OCI-LY1 (cell line): ENCODE results near the gene NLGN3.

ENCODE experiments used
- H2AFZ ChIP-seq: fragments of 200-600 bp; sonication (generic), shearing (Covaris generic); 2 replicates; pipeline ENCODE4 v1.6.0; 2014; ENCODE audit warnings: antibody characterized with exemption, mild to moderate bottlenecking, low read length
- H3F3A ChIP-seq: fragments of 200-600 bp; sonication (generic), shearing (Covaris generic); 2 replicates; pipeline ENCODE4 v1.6.0; 2014; ENCODE audit warnings: mild to moderate bottlenecking, antibody characterized with exemption, low read length, moderate library complexity; ENCODE audit not compliant: insufficient read depth
- H3K27ac ChIP-seq: fragments of 200-600 bp; sonication (generic); 2 replicates; pipeline ENCODE4 v1.5.1; 2014; ENCODE audit warnings: low read length, mixed run types, mild to moderate bottlenecking, low read depth; ENCODE audit not compliant: poor library complexity, severe bottlenecking
- H3K27me3 ChIP-seq: fragments of 200-600 bp; sonication (generic); 2 replicates; pipeline ENCODE4 v1.6.0; 2014; ENCODE audit warnings: antibody characterized with exemption, mild to moderate bottlenecking, low read length, moderate library complexity; ENCODE audit not compliant: insufficient read depth
- H3K36me3 ChIP-seq: fragments of 200-600 bp; sonication (generic); 2 replicates; pipeline ENCODE4 v1.6.1; 2014; ENCODE audit warnings: mild to moderate bottlenecking, antibody characterized with exemption, low read length, moderate library complexity, mixed read lengths; ENCODE audit not compliant: insufficient read depth
- H3K4me1 ChIP-seq: fragments of 200-600 bp; sonication (generic); 2 replicates; pipeline ENCODE4 v1.5.1; 2014; ENCODE audit warnings: mild to moderate bottlenecking, low read length, moderate library complexity; ENCODE audit not compliant: insufficient read depth, severe bottlenecking
- H3K4me2 ChIP-seq: fragments of 200-600 bp; sonication (generic), shearing (Covaris generic); 2 replicates; pipeline ENCODE4 v1.6.1; 2014; ENCODE audit warnings: low read length
- H3K4me3 ChIP-seq: fragments of 200-600 bp; sonication (generic); 2 replicates; pipeline ENCODE4 v1.5.1; 2014; ENCODE audit warnings: low read length, low read depth, mild to moderate bottlenecking, mixed read lengths; ENCODE audit not compliant: poor library complexity, severe bottlenecking
- H3K79me2 ChIP-seq: fragments of 200-600 bp; shearing (Covaris generic); 2 replicates; pipeline ENCODE4 v1.6.1; 2016; ENCODE audit warnings: mixed run types, low read length, mixed read lengths; ENCODE audit not compliant: insufficient read depth
- H3K9ac ChIP-seq: fragments of 200-600 bp; sonication (generic), shearing (Covaris generic); 2 replicates; pipeline ENCODE4 v1.6.1; 2014; ENCODE audit warnings: mild to moderate bottlenecking, low read length, mixed read lengths
- H3K9me2 ChIP-seq: fragments of 200-600 bp; sonication (generic), shearing (Covaris generic); 2 replicates; pipeline ENCODE4 v1.6.1; 2014; ENCODE audit warnings: low read depth, mild to moderate bottlenecking, low read length, mixed read lengths
- H3K9me3 ChIP-seq: fragments of 200-600 bp; shearing (Covaris generic); 2 replicates; pipeline ENCODE4 v1.6.1; 2014; ENCODE audit warnings: low read length, mixed read lengths
- H4K20me1 ChIP-seq: fragments of 200-600 bp; sonication (generic), shearing (Covaris generic); 2 replicates; pipeline ENCODE4 v1.6.0; 2016; ENCODE audit warnings: mild to moderate bottlenecking, low read length; ENCODE audit not compliant: insufficient read depth
- EZH2 ChIP-seq: fragments of 200-600 bp; sonication (generic), shearing (Covaris generic); IDR thresholded peaks from 2 replicates; pipeline ENCODE4 v1.8.0; 2017; ENCODE audit warnings: borderline replicate concordance, mixed run types, mild to moderate bottlenecking, antibody characterized with exemption, low read length, moderate library complexity, mixed read lengths
- TF ChIP-seq, protein P1 (sequence below): fragments of 200-600 bp; sonication (generic), shearing (Covaris generic); IDR thresholded peaks from 2 replicates; pipeline ENCODE4 v1.5.1; 2017; ENCODE audit warnings: mild to moderate bottlenecking, antibody characterized with exemption, low read length, moderate library complexity, mixed read lengths

Gene NLGN3

DNA sequence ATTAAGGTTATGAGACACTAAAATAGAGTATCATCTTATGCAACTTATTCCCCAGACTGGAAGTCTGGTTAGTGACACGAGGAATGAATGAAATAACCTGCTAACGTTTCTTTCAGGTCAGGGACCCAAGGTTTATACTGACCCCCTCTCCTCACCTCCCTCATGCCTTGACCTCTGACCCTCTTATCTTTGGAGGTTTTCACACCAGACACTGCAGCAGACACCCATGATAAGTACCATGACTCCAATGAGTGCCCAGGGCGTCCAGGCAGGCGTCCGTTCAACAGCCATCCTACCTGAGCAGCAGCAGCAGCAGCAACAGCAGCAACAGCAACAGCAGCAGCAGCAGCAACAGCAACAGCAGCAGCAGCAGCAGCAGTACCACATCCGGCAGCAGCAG lies 4.2 kb upstream of the NLGN3 start:
- no peak overlapping the region for H3K4me2 ChIP-seq
- no peak overlapping the region for H2AFZ ChIP-seq
- H3K9me3 ChIP-seq: no peaks in the 10 kb centered on the region
- H3K4me1 ChIP-seq: no peaks in the 10 kb centered on the region
- no peak overlapping the region for H3K27ac ChIP-seq
- H4K20me1 ChIP-seq: no peaks in the 10 kb centered on the region
- H3K4me3 ChIP-seq: no peak overlapping the region
- H3K36me3 ChIP-seq: peaks cover 47% of the 10 kb centered on the region
- no peaks in the 10 kb centered on the region for H3K27me3 ChIP-seq
- H3K9me2 ChIP-seq: no peaks in the 10 kb centered on the region
- H3F3A ChIP-seq: no peaks in the 10 kb centered on the region
- no peak overlapping the region for H3K9ac ChIP-seq
- no peaks in the 10 kb centered on the region for H3K79me2 ChIP-seq
- no peak for TF ChIP-seq EZH2
- TF ChIP-seq, protein P1, sequence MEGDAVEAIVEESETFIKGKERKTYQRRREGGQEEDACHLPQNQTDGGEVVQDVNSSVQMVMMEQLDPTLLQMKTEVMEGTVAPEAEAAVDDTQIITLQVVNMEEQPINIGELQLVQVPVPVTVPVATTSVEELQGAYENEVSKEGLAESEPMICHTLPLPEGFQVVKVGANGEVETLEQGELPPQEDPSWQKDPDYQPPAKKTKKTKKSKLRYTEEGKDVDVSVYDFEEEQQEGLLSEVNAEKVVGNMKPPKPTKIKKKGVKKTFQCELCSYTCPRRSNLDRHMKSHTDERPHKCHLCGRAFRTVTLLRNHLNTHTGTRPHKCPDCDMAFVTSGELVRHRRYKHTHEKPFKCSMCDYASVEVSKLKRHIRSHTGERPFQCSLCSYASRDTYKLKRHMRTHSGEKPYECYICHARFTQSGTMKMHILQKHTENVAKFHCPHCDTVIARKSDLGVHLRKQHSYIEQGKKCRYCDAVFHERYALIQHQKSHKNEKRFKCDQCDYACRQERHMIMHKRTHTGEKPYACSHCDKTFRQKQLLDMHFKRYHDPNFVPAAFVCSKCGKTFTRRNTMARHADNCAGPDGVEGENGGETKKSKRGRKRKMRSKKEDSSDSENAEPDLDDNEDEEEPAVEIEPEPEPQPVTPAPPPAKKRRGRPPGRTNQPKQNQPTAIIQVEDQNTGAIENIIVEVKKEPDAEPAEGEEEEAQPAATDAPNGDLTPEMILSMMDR: no peak

DNA sequence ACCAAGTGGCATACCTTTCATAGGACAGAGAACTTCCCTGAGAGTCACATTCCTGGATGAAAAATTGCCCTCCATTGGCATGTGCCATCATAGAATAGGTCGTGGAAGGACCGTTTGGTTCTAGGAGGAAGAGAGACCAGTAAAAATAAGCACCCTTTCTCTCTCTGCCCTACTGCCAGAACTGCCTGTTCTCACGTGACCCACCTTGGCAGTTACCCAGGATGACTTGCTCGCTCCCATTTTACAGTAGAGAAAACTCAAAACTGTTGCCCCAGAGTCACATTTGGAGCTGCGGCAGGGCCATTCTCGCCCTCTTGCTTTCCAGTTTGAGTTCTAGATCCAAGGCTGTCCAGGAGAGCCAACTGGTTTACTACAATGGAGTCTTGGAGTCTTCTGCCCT lies 1.1 kb upstream of the NLGN3 start:
- Histone ChIP-seq H3K4me1 (no peaks in the 10 kb centered on the region), H3K9ac (no peak overlapping the region), H3K36me3 (peaks cover 23% of the 10 kb centered on the region), H3K27ac (no peak overlapping the region), H3K4me3 (no peak overlapping the region), H3K9me2 (no peaks in the 10 kb centered on the region), H2AFZ (no peak overlapping the region), H3K4me2 (no peak overlapping the region), H3F3A (no peaks in the 10 kb centered on the region), H3K9me3 (no peaks in the 10 kb centered on the region), H4K20me1 (no peaks in the 10 kb centered on the region), H3K27me3 (no peaks in the 10 kb centered on the region), H3K79me2 (no peaks in the 10 kb centered on the region)
- TF ChIP-seq, protein P1: no peak
- TF ChIP-seq EZH2: no peak

DNA sequence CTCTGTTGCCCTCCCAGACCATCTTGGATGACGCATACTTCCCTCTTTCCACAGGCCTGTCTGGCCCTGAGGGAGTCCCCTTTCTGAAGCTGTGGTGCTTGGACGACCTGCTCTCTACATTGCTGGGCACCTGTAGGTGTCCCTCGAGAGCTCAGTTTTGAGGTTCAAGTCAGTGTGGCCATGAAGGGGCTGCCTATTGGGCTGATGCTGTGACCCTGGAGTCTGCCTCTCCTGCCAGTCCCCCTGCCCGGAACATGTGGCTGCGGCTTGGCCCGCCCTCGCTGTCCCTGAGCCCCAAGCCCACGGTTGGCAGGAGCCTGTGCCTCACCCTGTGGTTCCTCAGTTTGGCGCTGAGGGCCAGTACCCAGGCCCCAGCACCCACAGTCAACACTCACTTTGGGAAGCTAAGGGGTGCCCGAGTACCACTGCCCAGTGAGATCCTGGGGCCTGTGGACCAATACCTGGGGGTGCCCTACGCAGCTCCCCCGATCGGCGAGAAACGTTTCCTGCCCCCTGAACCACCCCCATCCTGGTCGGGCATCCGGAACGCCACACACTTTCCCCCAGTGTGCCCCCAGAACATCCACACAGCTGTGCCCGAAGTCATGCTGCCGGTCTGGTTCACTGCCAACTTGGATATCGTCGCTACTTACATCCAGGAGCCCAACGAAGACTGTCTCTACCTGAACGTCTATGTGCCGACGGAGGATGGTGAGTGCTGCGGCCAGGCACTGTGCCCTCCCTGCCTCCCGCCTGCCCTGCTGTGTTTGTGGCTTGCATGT lies 3.0 kb downstream of the NLGN3 start:
- TF ChIP-seq, protein P1: peak; percentile 9; the same call in 1 of the 2 replicates
- no peak for TF ChIP-seq EZH2
- H3K4me1 ChIP-seq: no peaks in the 10 kb centered on the region
- no peaks in the 10 kb centered on the region for H3K9me3 ChIP-seq

More for the DNA sequence above, 3.0 kb downstream of the NLGN3 start:
- Histone ChIP-seq H3F3A (no peaks in the 10 kb centered on the region), H3K9ac (no peak overlapping the region), H3K79me2 (no peaks in the 10 kb centered on the region), H2AFZ (no peak overlapping the region), H3K9me2 (no peaks in the 10 kb centered on the region), H3K4me3 (no peak overlapping the region), H4K20me1 (no peaks in the 10 kb centered on the region), H3K27ac (no peak overlapping the region), H3K27me3 (no peaks in the 10 kb centered on the region), H3K36me3 (peaks cover 4% of the 10 kb centered on the region; the same call in 1 of the 2 replicates), H3K4me2 (no peak overlapping the region)
